GM18870 (cell line): Measurements from ENCODE around the gene PCDHGA8.
"Not testable (repeated sequence)": the region's sequence is repeated elsewhere in the genome, so short reads cannot be mapped to it uniquely, and the experiment has no call there.

ENCODE experiments used
- ATAC-seq: cut with Tn5 transposase; IDR thresholded peaks from one replicate; pipeline ENCODE4 v1.9.1; 2021; ENCODE audit warnings: moderate library complexity; ENCODE audit not compliant: unreplicated experiment

Gene PCDHGA8

DNA sequence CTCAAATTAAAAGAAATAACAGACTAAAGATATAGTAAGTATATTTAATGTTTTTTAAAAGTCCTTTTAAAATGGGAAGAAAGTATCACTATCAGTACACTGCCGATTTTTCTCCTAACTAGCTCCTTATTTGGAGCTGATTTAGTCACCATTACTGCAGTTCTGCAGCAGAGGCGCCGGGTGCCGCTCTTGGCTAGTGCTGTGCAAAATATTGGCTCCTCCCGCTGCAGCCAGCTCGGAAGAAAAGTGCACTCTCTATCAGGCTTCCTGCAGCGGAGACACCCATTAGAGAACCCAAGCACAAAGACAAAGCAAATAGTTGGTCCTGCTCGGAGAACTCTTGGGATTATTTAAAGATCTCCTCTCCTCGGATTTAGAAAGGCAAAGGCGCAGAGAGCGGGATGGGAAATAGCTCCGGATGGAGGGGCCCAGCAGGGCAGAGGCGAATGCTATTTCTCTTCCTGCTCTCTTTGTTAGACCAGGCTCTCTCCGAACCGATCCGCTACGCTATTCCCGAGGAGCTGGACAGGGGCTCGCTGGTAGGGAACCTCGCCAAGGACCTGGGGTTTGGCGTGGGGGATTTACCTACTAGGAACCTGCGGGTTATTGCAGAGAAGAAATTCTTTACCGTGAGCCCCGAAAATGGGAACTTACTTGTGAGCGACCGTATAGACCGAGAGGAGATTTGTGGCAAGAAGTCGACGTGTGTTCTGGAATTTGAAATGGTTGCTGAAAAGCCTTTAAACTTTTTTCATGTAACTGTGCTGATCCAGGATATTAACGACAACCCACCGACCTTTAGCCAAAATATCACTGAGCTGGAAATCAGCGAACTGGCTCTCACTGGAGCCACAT, 22.2 kb upstream of the PCDHGA8 start, which contains the start of gene PCDHGB3:
Gene PCDHGB3, plus strand, starts transcription at position 249 of the 855 bp plus-strand sequence. Its CDS starts 153 bp downstream, at position 402.
- ATAC-seq: peak; percentile 94

DNA sequence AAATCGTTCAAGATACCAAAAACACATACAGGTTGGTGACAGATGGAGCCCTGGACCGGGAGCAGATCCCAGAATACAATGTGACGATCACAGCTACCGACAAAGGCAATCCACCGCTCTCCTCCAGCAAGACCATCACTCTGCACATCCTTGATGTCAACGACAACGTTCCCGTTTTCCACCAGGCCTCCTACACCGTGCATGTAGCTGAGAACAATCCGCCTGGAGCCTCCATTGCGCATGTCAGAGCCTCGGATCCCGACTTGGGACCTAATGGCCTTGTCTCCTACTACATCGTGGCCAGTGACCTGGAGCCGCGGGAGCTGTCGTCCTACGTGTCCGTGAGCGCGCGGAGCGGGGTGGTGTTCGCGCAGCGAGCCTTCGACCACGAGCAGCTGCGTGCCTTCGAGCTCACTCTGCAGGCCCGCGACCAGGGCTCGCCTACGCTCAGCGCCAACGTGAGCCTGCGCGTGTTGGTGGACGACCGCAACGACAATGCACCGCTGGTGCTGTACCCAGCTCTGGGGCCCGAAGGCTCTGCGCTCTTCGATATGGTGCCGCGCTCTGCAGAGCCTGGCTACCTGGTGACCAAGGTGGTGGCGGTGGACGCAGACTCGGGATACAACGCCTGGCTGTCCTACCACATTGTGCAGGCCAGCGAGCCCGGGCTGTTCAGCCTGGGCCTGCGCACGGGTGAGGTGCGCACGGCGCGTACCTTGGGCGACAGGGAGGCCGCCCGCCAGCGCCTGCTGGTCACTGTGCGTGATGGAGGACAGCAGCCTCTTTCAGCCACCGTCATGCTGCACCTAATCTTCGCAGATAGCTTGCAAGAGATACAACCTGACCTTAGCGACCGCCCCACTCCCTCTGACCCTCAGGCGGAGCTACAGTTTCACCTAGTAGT, 20.6 kb upstream of the PCDHGA8 start:
- no peak for ATAC-seq

DNA sequence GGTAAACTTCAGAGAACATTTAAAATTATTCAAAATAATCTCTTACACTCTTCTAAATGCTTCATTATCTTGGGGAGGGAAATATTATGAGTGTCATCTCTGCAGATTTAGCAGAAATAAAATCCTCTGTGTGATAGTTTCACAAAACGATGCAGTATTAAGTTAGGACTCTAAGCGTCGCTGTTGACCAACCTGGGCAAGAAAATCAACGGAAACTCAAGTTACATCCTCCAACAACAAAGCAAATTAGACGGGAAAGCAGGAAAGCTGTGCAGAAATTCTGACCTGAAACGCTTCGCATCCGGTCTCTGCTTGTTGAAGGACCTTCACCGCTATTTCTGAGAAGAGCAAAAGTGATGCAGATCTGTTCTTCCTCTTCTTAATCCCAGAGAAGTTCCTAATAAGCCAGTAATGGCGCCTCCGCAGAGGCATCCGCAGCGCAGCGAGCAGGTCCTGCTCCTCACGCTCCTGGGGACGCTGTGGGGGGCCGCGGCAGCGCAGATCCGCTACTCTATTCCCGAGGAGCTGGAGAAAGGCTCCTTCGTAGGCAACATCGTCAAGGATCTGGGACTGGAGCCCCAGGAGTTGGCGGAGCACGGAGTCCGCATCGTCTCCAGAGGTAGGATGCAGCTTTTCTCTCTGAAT, 18.6 kb upstream of the PCDHGA8 start, which contains the start of gene PCDHGA6:
Gene PCDHGA6, plus strand, starts transcription at position 219 of the 645 bp plus-strand sequence. Its CDS starts 193 bp downstream, at position 412.
- no peak for ATAC-seq

DNA sequence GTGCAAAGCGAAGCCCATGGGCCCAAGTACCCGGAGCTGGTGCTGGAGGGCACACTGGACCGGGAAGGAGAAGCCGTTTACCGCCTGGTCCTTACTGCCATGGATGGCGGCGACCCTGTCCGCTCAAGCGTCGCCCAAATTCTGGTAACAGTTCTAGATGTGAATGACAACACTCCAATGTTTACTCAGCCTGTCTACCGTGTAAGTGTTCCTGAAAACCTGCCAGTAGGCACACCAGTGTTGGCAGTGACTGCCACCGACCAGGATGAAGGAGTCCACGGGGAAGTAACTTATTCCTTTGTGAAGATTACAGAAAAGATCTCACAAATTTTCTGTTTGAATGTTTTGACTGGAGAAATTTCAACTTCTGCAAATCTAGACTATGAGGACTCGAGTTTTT, 17.8 kb upstream of the PCDHGA8 start:
- no peak for ATAC-seq

DNA sequence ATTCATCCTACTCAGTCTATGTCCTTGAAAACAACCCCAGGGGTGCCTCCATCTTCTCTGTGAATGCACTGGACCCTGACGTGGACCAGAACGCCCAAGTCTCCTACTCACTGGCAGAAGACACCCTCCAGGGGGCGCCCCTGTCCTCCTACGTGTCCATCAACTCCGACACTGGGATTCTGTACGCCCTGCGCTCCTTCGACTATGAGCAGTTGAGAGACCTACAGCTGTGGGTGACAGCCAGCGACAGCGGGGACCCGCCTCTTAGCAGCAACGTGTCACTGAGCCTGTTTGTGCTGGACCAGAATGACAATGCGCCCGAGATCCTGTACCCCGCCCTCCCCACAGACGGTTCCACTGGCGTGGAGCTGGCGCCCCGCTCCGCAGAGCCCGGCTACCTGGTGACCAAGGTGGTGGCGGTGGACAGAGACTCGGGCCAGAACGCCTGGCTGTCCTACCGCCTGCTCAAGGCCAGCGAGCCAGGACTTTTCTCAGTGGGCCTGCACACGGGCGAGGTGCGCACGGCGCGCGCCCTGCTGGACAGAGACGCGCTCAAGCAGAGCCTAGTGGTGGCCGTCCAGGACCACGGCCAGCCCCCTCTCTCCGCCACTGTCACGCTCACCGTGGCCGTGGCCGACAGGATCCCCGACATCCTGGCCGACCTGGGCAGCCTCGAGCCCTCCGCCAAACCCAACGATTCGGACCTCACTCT, 16.8 kb upstream of the PCDHGA8 start:
- ATAC-seq: not testable (repeated sequence)

DNA sequence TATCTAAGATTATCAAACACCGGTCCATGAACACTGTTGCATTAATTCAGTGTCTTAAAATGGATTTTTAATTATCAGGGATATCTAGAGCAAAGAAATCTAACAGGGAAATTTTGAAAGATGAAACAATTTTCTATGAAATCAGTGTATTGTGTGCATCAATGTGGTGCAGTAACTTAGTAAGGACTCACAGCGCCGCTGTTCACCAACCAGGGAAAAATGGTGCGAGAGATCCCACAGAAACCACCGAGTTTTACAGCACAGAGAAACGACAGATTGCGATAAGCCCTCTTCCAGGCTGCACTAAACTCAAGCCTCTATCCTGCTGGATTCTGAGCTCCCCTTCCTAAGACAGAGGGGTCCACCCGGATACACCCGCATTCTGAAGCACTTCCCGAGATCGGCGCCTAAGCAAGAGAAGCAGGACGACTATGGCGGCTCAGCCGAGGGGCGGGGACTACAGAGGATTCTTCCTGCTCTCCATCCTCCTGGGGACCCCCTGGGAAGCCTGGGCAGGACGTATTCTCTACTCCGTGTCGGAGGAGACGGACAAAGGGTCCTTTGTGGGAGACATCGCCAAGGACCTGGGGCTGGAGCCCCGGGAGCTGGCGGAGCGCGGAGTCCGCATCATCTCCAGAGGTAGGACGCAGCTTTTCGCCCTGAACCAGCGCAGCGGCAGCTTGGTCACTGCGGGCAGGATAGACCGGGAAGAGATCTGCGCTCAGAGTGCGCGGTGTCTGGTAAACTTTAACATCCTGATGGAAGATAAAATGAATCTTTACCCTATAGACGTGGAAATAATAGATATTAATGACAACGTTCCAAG, 9.8 kb upstream of the PCDHGA8 start, which contains the start of gene PCDHGA7:
Gene PCDHGA7, plus strand, starts transcription at position 274 of the 826 bp plus-strand sequence. Its CDS starts 158 bp downstream, at position 432.
- no peak for ATAC-seq

DNA sequence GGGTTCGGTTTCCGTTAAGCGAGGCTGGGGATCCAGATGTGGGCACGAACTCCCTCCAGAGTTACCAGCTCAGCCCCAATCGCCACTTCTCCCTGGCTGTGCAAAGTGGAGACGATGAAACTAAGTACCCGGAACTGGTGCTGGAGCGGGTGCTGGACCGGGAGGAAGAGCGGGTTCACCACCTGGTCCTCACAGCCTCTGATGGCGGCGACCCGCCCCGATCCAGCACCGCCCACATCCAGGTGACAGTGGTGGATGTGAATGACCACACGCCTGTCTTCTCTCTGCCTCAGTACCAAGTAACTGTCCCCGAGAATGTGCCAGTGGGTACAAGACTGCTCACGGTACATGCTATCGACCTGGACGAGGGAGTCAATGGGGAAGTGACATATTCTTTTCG, 9.1 kb upstream of the PCDHGA8 start:
- ATAC-seq: no peak

DNA sequence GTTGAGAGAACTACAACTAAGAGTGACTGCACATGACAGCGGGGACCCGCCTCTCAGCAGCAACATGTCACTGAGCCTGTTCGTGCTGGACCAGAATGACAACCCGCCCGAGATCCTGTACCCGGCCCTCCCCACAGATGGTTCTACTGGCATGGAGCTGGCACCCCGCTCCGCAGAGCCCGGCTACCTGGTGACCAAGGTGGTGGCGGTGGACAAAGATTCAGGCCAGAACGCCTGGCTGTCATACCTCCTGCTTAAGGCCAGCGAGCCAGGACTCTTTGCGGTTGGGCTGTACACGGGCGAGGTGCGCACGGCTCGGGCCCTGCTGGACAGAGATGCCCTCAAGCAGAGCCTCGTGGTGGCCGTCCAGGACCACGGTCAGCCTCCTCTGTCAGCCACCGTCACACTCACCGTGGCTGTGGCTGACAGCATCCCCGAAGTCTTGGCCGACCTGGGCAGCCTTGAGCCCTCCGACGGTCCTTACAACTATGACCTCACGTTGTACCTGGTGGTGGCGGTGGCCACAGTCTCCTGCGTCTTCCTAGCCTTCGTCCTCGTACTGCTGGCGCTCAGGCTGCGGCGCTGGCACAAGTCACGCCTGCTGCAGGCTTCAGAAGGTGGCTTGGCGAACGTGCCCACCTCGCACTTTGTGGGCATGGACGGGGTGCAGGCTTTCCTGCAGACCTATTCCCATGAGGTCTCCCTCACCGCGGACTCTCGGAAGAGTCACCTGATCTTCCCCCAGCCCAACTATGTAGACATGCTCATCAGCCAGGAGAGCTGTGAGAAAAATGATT, 7.8 kb upstream of the PCDHGA8 start:
- ATAC-seq: no peak

DNA sequence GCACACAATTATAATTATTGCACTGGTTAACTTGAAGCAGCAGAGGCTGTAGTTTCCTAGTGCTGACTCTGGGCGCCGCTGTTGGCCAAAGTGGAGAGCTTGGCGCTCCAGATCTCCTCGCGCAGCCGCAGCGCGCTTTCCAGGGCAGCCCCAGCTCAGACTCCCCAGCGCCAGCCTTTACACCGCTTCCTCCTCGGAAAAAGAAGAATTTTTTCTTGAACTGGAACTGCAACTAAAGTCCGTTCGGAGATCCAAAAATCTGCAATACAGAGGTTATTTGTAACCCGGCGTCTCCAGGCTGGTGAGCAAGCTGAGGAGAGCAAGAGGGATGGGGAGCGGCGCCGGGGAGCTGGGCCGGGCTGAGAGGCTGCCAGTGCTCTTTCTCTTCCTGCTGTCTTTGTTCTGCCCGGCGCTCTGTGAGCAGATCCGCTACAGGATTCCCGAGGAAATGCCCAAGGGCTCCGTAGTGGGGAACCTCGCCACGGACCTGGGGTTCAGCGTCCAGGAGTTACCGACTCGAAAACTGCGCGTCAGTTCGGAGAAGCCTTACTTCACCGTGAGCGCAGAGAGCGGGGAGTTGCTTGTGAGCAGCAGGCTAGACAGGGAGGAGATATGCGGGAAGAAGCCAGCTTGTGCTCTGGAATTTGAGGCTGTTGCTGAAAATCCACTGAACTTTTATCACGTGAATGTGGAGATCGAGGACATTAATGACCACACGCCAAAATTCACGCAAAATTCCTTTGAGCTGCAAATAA, 4.7 kb upstream of the PCDHGA8 start, which contains the start of gene PCDHGB4:
Gene PCDHGB4, plus strand, starts transcription at position 142 of the 755 bp plus-strand sequence. Its CDS starts 187 bp downstream, at position 329.
- ATAC-seq: peak; percentile 63

DNA sequence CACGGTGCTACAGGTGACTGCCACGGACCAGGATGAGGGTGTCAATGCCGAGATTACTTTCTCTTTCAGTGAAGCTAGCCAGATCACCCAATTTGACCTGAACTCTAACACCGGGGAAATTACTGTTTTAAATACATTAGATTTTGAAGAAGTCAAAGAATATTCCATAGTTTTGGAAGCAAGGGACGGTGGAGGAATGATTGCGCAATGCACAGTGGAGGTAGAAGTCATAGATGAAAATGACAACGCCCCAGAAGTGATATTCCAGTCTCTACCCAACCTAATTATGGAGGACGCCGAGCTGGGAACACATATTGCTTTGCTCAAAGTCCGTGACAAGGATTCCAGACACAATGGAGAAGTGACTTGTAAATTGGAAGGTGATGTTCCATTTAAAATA, 3.8 kb upstream of the PCDHGA8 start:
- ATAC-seq: no peak

DNA sequence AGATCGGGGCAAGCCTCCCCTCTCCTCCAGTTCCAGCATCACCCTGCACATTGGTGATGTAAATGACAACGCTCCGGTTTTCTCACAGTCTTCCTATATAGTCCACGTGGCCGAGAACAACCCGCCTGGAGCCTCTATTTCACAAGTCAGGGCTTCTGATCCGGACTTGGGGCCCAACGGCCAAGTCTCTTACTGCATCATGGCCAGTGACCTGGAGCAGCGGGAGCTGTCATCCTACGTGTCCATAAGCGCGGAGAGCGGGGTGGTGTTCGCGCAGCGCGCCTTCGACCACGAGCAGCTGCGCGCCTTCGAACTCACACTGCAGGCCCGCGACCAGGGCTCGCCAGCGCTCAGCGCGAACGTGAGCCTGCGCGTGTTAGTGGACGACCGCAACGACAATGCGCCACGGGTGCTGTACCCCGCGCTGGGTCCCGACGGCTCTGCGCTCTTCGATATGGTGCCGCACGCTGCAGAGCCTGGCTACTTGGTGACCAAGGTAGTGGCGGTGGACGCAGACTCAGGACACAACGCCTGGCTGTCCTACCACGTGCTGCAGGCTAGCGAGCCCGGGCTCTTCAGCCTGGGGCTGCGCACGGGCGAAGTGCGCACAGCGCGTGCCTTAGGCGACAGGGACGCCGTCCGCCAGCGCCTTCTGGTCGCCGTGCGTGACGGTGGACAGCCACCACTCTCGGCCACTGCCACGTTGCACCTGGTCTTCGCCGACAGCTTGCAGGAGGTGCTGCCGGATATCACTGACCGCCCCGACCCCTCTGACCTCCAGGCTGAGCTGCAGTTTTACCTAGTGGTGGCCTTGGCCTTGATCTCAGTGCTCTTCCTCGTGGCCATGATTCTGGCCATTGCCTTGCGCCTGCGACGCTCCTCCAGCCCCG, 3.0 kb upstream of the PCDHGA8 start:
- ATAC-seq: no peak

DNA sequence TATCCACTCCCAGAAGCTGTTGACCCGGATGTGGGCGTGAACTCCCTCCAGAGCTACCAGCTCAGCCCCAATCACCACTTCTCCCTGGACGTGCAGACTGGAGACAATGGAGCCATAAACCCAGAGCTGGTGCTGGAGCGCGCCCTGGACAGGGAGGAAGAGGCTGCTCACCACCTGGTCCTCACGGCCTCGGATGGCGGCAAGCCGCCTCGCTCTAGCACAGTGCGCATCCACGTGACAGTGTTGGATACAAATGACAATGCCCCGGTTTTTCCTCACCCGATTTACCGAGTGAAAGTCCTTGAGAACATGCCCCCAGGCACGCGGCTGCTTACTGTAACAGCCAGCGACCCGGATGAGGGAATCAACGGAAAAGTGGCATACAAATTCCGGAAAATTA, 834 bp downstream of the PCDHGA8 start:
- no peak for ATAC-seq

DNA sequence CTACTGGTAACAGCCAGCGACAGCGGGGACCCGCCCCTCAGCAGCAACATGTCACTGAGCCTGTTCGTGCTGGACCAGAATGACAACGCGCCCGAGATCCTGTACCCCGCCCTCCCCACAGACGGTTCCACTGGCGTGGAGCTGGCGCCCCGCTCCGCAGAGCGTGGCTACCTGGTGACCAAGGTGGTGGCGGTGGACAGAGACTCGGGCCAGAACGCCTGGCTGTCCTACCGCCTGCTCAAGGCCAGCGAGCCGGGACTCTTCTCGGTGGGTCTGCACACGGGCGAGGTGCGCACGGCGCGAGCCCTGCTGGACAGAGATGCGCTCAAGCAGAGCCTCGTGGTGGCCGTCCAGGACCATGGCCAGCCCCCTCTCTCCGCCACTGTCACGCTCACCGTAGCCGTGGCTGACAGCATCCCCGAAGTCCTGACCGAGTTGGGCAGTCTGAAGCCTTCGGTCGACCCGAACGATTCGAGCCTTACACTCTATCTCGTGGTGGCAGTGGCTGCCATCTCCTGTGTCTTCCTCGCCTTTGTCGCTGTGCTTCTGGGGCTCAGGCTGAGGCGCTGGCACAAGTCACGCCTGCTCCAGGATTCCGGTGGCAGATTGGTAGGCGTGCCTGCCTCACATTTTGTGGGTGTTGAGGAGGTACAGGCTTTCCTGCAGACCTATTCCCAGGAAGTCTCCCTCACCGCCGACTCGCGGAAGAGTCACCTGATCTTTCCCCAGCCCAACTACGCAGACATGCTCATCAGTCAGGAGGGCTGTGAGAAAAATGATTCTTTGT, 2.2 kb downstream of the PCDHGA8 start:
- ATAC-seq: not testable (repeated sequence)

DNA sequence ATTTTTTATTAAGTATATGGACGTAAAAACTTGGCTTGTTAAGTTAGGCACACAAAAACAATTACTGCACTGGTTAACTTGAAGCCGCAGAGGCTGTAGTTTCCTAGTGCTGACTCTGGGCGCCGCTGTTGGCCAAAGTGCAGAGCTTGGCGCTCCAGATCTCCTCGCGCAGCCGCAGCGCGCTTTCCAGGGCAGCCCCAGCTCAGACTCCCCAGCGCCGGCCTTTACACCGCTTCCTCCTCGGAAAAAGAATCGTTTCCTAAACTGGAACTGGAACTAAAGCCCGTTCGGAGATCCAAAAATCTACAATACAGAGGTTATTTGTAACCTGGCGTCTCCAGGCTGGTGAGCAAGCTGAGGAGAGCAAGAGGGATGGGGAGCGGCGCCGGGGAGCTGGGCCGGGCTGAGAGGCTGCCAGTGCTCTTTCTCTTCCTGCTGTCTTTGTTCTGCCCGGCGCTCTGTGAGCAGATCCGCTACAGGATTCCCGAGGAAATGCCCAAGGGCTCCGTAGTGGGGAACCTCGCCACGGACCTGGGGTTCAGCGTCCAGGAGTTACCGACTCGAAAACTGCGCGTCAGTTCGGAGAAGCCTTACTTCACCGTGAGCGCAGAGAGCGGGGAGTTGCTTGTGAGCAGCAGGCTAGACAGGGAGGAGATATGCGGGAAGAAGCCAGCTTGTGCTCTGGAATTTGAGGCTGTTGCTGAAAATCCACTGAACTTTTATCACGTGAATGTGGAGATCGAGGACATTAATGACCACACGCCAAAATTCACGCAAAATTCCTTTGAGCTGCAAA, 5.5 kb downstream of the PCDHGA8 start, which contains the start of gene PCDHGB5:
Gene PCDHGB5, plus strand, starts transcription at position 192 of the 796 bp plus-strand sequence. Its CDS starts 181 bp downstream, at position 373.
- ATAC-seq: not testable (repeated sequence)

DNA sequence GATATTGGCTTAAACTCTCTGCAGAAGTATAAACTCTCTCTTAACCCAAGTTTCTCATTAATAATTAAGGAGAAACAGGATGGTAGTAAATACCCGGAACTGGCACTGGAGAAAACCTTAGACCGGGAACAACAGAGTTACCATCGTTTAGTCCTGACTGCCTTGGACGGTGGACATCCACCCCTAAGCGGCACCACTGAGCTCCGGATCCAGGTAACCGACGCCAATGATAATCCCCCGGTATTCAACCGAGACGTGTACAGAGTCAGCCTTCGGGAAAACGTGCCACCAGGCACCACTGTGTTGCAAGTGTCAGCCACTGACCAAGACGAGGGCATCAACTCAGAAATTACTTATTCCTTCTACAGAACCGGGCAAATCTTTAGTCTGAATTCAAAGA, 6.2 kb downstream of the PCDHGA8 start:
- no peak for ATAC-seq
